Gastroesophageal sphincter (tissue), 4 donors: ENCODE measurements around the gene PARD3. TPM values are rescaled to one million over a fixed set of nuclear protein-coding genes. Genes with fewer than 3 reads are reported as not detected.

Experiments
- ATAC-seq: fragments of 150-250 bp; one replicate; pipeline ENCODE4 v1.9.1; 2016; ENCODE audit warnings: mild to moderate bottlenecking, moderate library complexity
- H3K27ac ChIP-seq, 4 donors: fragments of 200-600 bp; sonication (generic) in 3 of 4; 1 replicate in 3 of 4; 2 replicates in 1 of 4; pipeline ENCODE4 v1.5.1; 2016 to 2019
- H3K27me3 ChIP-seq: fragments of 200-600 bp; sonication (generic); one replicate; pipeline ENCODE4 v1.5.1; 2019
- H3K36me3 ChIP-seq, 2 donors: fragments of 200-600 bp; sonication (generic); one replicate each; pipeline ENCODE4 v1.5.1; 2019; ENCODE audit warnings: control low read depth in 1 of 2
- H3K4me1 ChIP-seq, 3 donors: fragments of 200-600 bp; sonication (generic); 1 replicate in 2 of 3; 2 replicates in 1 of 3; pipeline ENCODE4 v1.5.1; 2016 to 2019; ENCODE audit warnings: control low read depth in 2 of 3
- H3K4me3 ChIP-seq, 2 donors: fragments of 200-600 bp; sonication (generic); one replicate each; pipeline ENCODE4 v1.5.1; 2019; ENCODE audit warnings: mild to moderate bottlenecking in 1 of 2, moderate library complexity in 1 of 2
- H3K9me3 ChIP-seq, 3 donors: fragments of 200-600 bp; sonication (generic); one replicate each; pipeline ENCODE4 v1.5.1; 2017 to 2019; ENCODE audit warnings: control low read depth in 2 of 3
- CTCF ChIP-seq, 4 experiments: fragments of 200-600 bp in 2 of 4; fragments of 450-650 bp in 2 of 4; sonication (generic) in 1 of 4; IDR thresholded peaks; one replicate each; pipeline ENCODE4 v1.5.1; 2017 to 2019; ENCODE audit warnings: antibody characterized with exemption in 4 of 4, mild to moderate bottlenecking in 2 of 4, moderate library complexity in 2 of 4
- EP300 ChIP-seq: sonication (generic); formaldehyde crosslinking; IDR thresholded peaks from one replicate; pipeline ENCODE4 v1.6.1; 2017; ENCODE audit warnings: antibody characterized with exemption, mild to moderate bottlenecking
- POLR2A ChIP-seq, 2 donors: fragments of 450-650 bp; IDR thresholded peaks; one replicate each; pipeline ENCODE4 v1.6.1; 2017; ENCODE audit warnings: antibody characterized with exemption in 2 of 2, mild to moderate bottlenecking in 2 of 2, moderate library complexity in 1 of 2
- POLR2AphosphoS5 ChIP-seq: sonication (generic); formaldehyde crosslinking; IDR thresholded peaks from one replicate; pipeline ENCODE4 v1.6.1; 2017; ENCODE audit warnings: antibody characterized with exemption
- WGBS, 2 donors: methylation state at CpG; one replicate each; pipeline ENCODE4 v1.1.5; 2018; ENCODE audit warnings: low coverage in 1 of 2; 5-methylcytosine and 5-hydroxymethylcytosine counted together
- total RNA-seq, 4 donors: library from RNA; depleted of rRNA; stranded (reverse); fragments of >200 nt; gene quantifications; one replicate each; pipeline ENCODE4 v1.1.0, GENCODE V29; 2016

Gene PARD3
- total RNA-seq: 100 to 1,000 TPM; 101 to 127 (median 115) TPM

- H3K4me1 ChIP-seq: peaks cover 2 to 57% (median 11%) of the 10 kb centered on the region in 3 donors
- peak in 1 of 2 donors; percentile 36 for TF ChIP-seq POLR2A (IDR thresholded peaks at IDR 0.05)
- no peak for TF ChIP-seq CTCF (IDR thresholded peaks at IDR 0.05)
- TF ChIP-seq POLR2AphosphoS5: no peak
- no peak for TF ChIP-seq EP300
- no peaks in the 10 kb centered on the region for H3K27me3 ChIP-seq
- H3K9me3 ChIP-seq: no peaks in the 10 kb centered on the region
- 0% methylated on average over 9 of the region's 82 CpGs; no CpG with 5 or more reads in 1 of the 2 donors for WGBS, 2 donors
- peak within 1 kb of the TSS; percentile 86 to 99 for H3K4me3 ChIP-seq
- no peaks in the 10 kb centered on the region for H3K36me3 ChIP-seq
- ATAC-seq: peak; percentile 82
- peak within 1 kb of the TSS; percentile 65 to 95 (median 92) for H3K27ac ChIP-seq
Observed at GRCh38 chr10:34815185-34816084, at the start of gene PARD3. Gene PARD3 (minus strand): TSS chr10:34815296. CDS start chr10:34814995, 301 bp downstream.

- TF ChIP-seq EP300: no peak
- TF ChIP-seq POLR2AphosphoS5: peak; percentile 51
- TF ChIP-seq CTCF (IDR thresholded peaks at IDR 0.05): no peak
- TF ChIP-seq POLR2A (IDR thresholded peaks at IDR 0.05): no peak
- Histone ChIP-seq H3K4me1 (peaks cover 0 to 50% (median 13%) of the 10 kb centered on the region in 3 donors), H3K27ac (peak overlapping the region in 3 of 4 donors; percentile 14 to 67 (median 45)), H3K27me3 (no peaks in the 10 kb centered on the region), H3K9me3 (no peaks in the 10 kb centered on the region), H3K4me3 (no peak overlapping the region), H3K36me3 (no peaks in the 10 kb centered on the region)
- WGBS, 2 donors: 34 to 41% methylated on average over 11 to 12 of the region's 12 CpGs
- no peak for ATAC-seq
Observed at GRCh38 chr10:34864149-34865067, 49.3 kb upstream of the PARD3 start.

GRCh38 chr10:34862892-34863291 is 47.8 kb upstream of the PARD3 start:
- TF ChIP-seq POLR2AphosphoS5: no peak
- TF ChIP-seq POLR2A (IDR thresholded peaks at IDR 0.05): no peak
- no peak for TF ChIP-seq EP300
- no peak for TF ChIP-seq CTCF (IDR thresholded peaks at IDR 0.05)
- H3K27me3 ChIP-seq: no peaks in the 10 kb centered on the region
- H3K4me3 ChIP-seq: no peak overlapping the region
- H3K4me1 ChIP-seq: peaks cover 0 to 50% (median 13%) of the 10 kb centered on the region in 3 donors
- no peaks in the 10 kb centered on the region for H3K9me3 ChIP-seq
- WGBS, 2 donors: 94% methylated on average over 3 of the region's 3 CpGs; no CpG with 5 or more reads in 1 of the 2 donors
- no peak for ATAC-seq
- no peaks in the 10 kb centered on the region for H3K36me3 ChIP-seq
- H3K27ac ChIP-seq: peak overlapping the region in 1 of 4 donors; percentile 33

DNA sequence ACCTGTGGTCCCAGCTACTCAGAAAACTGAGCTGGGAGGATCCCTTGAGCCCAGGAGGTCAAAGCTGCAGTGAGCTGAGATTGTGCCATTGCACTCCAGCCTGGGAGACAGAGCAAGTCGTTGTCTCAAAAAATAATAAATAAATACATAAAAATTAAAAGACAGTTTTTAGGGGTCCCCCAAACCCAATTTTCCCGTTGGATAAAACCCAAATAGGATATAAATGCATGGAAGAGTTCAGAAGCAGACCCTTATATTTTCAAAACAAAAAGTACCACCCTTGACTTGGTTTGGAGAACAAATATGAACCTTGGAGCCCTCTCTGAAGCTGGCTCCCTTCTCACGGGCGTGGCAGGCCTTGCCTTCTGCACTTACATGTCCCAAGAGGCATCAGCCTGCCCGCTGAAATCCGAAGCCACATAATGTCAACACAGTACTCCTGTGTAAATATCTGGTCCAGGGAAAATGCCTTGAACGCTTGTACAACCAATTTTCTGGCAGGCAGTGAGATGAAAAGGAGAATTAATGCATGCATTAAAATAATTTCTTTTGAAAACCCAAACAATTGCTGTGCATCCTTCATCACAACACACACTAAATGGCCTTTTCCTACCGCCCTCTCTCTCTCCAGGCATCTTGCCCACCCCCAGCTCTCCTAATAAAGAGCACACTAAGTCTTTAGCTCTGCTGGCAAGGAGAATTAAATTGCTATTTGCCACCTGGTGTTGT is 46.4 kb upstream of the PARD3 start:
- no peaks in the 10 kb centered on the region for H3K27me3 ChIP-seq
- WGBS, 2 donors: 12 to 49% methylated on average over 6 to 8 of the region's 8 CpGs
- TF ChIP-seq EP300: no peak
- TF ChIP-seq POLR2AphosphoS5: no peak
- TF ChIP-seq POLR2A (IDR thresholded peaks at IDR 0.05): no peak
- TF ChIP-seq CTCF (IDR thresholded peaks at IDR 0.05): no peak
- H3K27ac ChIP-seq: peak overlapping the region in 1 of 4 donors; percentile 33
- H3K4me3 ChIP-seq: no peak overlapping the region
- H3K4me1 ChIP-seq: peaks cover 0 to 50% (median 13%) of the 10 kb centered on the region in 3 donors
- ATAC-seq: no peak
- H3K9me3 ChIP-seq: no peaks in the 10 kb centered on the region
- no peaks in the 10 kb centered on the region for H3K36me3 ChIP-seq
